Midbrain (tissue), 1 donor: ENCODE data around the gene SOAT1.
"Not testable (repeated sequence)": the region's sequence is repeated elsewhere in the genome, so short reads cannot be mapped to it uniquely, and the experiment has no call there.

Experiments
- DNase-seq: peaks from one replicate; lab custom pipeline; 2025; lab: John Stamatoyannopoulos, UW

Gene SOAT1

DNA sequence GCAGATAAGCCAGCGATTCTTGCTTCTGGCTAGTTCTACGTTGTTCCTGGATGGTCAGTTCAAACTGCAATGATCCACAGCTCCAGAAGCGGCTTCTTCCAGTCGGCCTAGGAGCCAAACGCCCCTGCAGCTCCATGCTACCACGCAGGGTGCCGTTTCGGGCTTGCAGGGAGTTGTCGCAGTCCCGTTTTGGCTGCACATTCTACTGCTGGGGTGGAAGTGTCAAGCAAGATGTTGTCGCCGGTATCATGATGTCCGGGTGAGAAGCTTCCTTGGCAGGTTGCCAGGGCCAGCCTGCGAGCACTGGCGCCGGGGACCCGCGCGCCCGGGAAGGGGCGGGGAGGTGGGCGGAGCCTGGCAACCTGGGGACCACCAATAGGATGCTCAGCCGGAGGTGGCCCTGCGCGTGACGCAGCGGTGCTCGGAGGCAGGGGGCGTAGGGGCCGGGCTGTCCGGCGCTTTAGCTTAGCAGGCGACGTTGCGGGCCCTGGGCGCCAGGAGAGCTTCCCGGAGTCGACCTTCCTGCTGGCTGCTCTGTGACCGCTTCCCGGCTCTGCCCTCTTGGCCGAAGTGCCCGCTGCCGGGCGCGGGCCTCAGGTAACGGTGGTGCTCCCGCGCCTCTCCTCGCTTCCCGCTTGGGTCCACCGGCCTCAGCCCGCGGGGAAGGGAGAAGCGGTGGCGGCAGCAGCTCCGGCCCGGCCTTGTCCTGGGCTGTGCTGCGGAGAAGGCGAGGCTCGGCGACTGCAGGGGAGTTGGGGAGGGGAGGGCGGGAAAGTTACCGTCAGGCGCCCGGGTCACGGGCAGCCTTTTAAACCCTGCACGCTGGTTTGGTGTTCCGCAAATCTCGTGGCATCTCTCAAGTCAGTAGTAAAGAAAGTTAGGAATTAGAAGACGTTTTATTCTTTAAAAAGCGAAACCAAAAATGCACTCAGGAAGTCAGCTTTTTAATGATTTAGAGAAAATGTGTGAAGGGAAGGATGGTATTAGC lies at the start of gene SOAT1:
SOAT1 (plus strand) TSS at position 458 of the 988 bp plus-strand sequence. CDS start 8,888 bp downstream, outside the sequence.
- peak; percentile 92 for DNase-seq

DNA sequence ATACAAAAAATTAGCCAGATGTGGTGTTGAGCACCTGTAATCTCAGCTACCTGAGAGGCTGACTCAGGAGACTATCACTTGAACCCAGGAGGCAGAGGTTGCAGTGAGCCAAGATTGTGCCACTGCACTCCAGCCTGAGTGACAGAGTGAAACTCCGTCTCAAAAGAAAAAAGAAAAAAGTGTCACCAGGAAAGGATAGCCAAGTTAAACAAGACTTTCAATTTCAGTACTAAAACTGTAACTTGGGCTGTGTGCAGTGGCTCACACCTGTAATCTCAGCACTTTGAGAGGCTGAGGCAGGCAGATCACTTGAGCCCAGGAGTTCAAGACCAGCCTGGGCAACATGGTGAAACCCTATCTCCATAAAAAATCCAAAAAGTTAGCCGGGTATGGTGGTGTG lies 48.2 kb upstream of the SOAT1 start:
- not testable (repeated sequence) for DNase-seq

DNA sequence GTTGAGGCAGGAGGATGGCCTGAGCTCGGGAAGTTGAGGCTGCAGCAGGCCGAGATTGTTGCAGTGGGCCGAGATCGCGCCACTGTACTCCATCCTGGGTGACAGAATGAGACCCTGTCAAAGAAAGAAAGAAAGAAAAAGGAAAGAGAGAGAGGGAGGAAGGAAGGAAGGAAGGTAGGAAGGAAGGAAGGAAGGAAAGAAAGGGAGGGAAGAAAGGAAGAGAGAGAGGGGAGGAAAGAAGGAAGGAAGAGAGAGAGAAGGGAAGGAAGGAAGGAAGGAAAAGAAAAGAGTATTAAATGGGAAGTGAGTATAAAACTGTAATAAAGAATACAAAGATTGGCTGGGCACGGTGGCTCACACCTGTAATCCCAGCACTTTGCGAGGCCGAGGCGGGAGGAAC lies 45.7 kb upstream of the SOAT1 start:
- no peak for DNase-seq

DNA sequence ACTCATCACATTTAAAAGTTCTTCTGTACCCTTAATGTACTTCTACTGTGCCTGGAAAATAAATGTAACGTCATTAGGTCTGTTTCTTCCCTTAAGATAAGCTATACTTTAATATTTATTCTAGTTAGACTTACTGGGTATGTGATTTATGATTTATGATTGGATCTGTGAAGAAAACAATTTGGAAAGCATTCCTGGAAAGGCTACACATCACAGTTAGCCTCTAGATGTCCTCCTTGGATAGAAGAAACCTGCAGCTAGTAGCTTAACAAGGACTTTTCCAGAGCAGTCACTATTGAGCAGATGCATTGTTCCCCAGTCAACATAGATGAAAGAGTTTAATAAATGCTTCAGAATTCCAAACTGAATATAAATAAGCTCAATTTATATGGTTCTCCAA lies 41.9 kb upstream of the SOAT1 start:
- peak; percentile 47 for DNase-seq

GRCh38 chr1:179252606-179253005 lies 41.0 kb upstream of the SOAT1 start:
- DNase-seq, result no peak

GRCh38 chr1:179253286-179253972 lies 40.2 kb upstream of the SOAT1 start:
- DNase-seq, result no peak

DNA sequence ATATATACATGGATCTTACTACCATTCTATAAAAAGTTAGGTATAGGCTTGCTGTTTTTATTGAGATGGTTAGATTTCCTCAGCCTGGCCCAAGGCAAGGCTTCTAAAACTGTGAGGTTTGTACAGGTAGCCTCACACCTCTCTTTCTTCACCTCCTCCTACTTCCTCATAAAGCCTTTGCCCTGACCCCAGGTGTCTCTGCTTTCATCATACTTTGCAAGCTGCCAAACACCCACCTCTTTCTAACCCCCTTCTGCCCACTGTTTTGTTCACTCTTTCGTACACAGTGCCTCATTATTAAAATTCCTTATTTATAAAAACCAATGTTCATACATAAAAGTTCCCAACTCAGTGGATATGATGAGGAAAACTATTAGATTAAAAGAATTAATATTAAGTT lies 31.4 kb upstream of the SOAT1 start:
- DNase-seq, result no peak

DNA sequence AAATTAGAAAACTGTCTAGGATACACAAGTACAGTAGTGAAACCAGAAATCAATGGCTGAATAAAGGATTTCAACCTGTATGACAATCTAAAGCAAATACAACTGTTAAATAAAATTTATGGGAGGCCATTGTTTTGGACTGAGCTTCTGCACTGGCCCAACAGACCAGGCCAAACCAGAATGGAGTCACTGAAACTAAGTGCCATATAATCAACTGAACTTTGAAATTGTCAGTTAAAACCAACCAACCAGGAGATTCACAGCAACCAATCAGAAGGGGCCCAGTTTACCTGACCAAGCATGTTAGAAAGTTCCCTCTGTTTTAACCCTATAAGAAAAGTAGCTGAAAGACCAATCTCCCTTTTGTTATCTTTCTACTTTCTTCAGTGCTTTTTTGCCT lies 30.5 kb upstream of the SOAT1 start:
- DNase-seq, result no peak

DNA sequence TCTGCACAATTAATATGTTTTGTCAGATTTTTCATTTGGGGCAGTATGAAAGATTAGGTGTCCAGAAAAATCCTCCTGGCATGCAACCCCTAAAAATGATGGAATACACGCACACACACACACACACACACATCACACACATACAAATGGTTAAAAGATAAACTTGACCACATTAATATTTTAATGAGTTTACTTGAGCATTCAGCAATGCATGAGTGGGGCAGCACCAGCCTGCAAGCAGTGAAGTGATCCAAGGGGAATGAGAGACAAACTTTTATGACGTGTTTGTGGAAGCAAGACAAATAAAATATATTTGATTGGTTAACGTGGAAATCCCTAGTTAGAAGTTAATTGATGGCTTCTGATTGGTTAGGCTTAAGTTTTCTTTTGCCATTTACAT lies 29.1 kb upstream of the SOAT1 start:
- no peak for DNase-seq

GRCh38 chr1:179269071-179269470 lies 24.5 kb upstream of the SOAT1 start:
- DNase-seq, result no peak

DNA sequence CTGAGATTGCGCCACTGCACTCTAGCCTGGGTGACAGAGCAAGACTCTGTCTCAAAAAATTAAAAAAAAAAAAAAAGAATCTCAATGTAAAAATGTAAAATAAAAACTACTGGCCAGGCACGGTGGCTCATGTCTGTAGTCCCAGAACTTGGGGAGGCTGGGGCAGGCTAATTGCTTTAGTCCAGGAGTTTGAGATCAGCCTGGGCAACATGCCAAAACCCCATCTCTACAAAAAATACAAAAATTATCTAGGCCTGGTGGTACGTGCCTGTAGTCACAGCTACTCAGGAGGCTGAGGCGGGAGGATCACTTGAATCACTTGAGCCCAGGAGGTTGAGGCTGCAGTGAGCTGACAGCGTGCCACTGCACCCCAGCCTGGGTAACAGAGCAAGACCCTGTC lies 19.2 kb upstream of the SOAT1 start:
- not testable (repeated sequence) for DNase-seq

DNA sequence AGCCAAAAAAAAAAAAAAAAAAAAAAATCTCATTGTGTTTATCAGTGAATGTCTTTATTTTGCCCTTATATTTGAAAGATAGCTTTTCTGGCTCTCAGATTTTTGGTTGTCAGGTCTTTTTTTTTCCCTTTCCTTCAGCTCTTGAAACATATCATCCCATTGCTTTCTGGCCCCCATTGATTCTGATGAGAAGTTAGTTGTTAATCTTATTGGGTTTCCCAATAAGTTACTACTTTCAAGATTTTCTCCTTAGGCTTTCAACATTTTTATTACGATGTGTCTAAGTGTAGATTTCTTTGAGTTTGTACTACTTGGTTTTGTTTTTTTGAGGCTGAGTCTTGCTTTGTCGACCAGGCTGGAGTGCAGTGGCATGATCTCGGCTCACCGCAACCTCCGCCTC lies 14.7 kb upstream of the SOAT1 start:
- DNase-seq, result no peak

DNA sequence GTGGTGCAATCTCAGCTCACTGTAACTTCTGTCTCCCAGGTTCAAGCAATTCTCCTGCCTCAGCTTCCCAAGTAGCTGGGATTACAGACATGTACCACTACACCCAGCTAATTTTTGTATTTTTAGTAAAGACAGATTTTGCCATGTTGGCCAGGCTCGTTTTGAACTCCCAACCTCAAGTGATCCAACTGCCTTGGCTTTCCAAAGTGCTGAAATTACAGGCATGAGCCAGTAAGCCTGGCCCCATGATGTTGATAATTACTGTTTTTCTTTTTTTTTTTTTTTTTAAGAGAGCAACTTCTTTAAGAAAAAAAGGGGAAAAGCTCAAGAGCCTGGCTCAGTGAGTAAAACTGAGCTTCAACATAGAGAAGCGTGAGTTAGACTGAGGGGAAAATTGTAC lies 9.6 kb upstream of the SOAT1 start:
- DNase-seq, result no peak

DNA sequence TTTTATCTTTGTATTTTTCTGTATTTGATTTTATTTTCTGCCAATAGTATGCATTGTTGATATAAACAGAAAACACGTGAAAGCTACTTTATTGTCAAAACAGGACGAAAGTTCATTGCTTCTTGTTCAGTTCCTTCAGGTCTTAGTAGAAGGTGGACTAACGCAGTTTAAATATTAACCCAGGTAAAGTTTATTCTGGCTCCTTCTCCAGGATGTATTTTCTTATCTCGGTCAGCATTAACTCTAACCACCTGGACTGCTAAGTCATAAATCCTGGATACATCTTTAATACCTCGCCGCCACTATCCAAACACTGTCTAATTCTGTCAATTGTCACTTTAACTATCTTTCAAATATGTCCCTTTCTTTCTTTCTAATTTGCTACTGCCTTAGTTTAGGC lies 5.7 kb upstream of the SOAT1 start:
- DNase-seq, result no peak

- DNase-seq, result no peak
These were observed 4.6 kb upstream of the SOAT1 start for GRCh38 chr1:179288977-179289376.

GRCh38 chr1:179295164-179295755 lies 1.7 kb downstream of the SOAT1 start:
- DNase-seq, result no peak

DNA sequence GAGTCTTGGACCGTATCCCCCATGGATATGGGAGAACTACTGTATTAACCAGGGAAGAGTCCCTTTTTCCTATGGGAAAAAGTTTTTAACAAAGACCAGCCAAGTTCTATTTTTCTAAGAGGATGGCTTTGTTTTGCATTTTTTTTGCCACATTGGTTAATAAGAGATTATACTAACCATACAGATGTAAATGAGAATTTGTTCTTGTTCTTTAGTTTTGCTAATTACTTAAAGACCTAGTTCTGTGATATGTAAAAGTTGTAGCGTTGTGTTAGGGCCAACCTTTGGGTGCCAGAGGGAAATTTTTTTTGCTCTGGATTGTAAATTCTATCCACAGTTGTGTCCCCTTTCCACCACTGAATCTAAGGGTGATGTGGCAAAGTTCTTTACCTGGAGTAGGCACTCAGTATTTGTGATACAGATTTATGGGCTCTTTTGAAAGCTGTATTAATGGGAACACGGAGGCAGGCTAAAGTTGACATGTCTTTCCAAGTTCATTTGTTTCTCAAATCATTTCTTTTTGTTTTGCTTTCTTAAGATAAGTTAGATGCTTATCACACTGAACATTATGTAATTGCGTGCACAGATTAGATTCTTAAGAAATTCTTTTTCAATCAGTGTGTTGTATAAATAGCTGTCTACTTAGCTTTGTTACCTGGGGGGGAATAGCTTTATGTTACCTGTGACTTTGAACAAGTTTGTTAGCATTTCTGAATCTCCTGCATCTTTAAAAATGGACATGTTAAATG lies 2.9 kb downstream of the SOAT1 start:
- no peak for DNase-seq

- no peak for DNase-seq
These were observed 3.4 kb downstream of the SOAT1 start for GRCh38 chr1:179297105-179297378.

- no peak for DNase-seq
These were observed 5.4 kb downstream of the SOAT1 start for GRCh38 chr1:179298952-179299351.

- DNase-seq, result no peak
These were observed 6.5 kb downstream of the SOAT1 start for GRCh38 chr1:179300112-179300511.

- DNase-seq, result no peak
These were observed 8.5 kb downstream of the SOAT1 start for GRCh38 chr1:179302070-179302469.

GRCh38 chr1:179303200-179303785 lies 9.7 kb downstream of the SOAT1 start:
- DNase-seq, result no peak
